ENCODE data around the gene ITGA2B. TPM values are rescaled to one million over a fixed set of nuclear protein-coding genes. Genes with fewer than 3 reads are reported as not detected.

The ITGA2B gene
- total RNA-seq, 6 donors from 2014 or later, result 3.0 to 18.1 (median 7.5) TPM

GRCh38 chr17:44356241-44356640, 33.2 kb downstream of the ITGA2B start:
- Histone ChIP-seq H3K4me3 (no peak overlapping the region), H3K4me1 (peaks cover 0 to 14% (median 0%) of the 10 kb centered on the region in 4 donors), H3K9me3 (no peaks in the 10 kb centered on the region), H3K27ac (no peak overlapping the region), H3K36me3 (peaks cover 9 to 24% (median 19%) of the 10 kb centered on the region in 4 donors), H3K27me3 (no peaks in the 10 kb centered on the region)
- no peak for ATAC-seq (ENCODE audit: low FRiP score in 2 of 2)
- DNase-seq, result peak in 1 of 2 donors; percentile 66
- WGBS, 2 donors, result 86 to 92% methylated on average over 9 to 11 of the region's 11 CpGs
- no peak for TF ChIP-seq POLR2A (IDR thresholded peaks at IDR 0.05)
- no peak for TF ChIP-seq EP300 (IDR thresholded peaks at IDR 0.05)
- no peak for TF ChIP-seq POLR2AphosphoS5 (IDR thresholded peaks at IDR 0.05)
- no peak for TF ChIP-seq CTCF (IDR thresholded peaks at IDR 0.05)

GRCh38 chr17:44355642-44356099, 33.8 kb downstream of the ITGA2B start:
- no peaks in the 10 kb centered on the region for H3K9me3 ChIP-seq
- no peak overlapping the region for H3K27ac ChIP-seq
- TF ChIP-seq EP300 (IDR thresholded peaks at IDR 0.05), result no peak
- no peak for TF ChIP-seq CTCF (IDR thresholded peaks at IDR 0.05)
- no peak for TF ChIP-seq POLR2A (IDR thresholded peaks at IDR 0.05)
- no peak for TF ChIP-seq POLR2AphosphoS5 (IDR thresholded peaks at IDR 0.05)
- H3K4me1 ChIP-seq, result peaks cover 0 to 14% (median 0%) of the 10 kb centered on the region in 4 donors
- DNase-seq, result peak in 1 of 2 donors; percentile 55
- peaks cover 14 to 30% (median 24%) of the 10 kb centered on the region in 4 donors for H3K36me3 ChIP-seq
- no peak overlapping the region for H3K4me3 ChIP-seq
- 74 to 84% methylated on average over 12 to 15 of the region's 17 CpGs for WGBS, 2 donors
- no peak for ATAC-seq (ENCODE audit: low FRiP score in 2 of 2)
- H3K27me3 ChIP-seq, result no peaks in the 10 kb centered on the region

DNA sequence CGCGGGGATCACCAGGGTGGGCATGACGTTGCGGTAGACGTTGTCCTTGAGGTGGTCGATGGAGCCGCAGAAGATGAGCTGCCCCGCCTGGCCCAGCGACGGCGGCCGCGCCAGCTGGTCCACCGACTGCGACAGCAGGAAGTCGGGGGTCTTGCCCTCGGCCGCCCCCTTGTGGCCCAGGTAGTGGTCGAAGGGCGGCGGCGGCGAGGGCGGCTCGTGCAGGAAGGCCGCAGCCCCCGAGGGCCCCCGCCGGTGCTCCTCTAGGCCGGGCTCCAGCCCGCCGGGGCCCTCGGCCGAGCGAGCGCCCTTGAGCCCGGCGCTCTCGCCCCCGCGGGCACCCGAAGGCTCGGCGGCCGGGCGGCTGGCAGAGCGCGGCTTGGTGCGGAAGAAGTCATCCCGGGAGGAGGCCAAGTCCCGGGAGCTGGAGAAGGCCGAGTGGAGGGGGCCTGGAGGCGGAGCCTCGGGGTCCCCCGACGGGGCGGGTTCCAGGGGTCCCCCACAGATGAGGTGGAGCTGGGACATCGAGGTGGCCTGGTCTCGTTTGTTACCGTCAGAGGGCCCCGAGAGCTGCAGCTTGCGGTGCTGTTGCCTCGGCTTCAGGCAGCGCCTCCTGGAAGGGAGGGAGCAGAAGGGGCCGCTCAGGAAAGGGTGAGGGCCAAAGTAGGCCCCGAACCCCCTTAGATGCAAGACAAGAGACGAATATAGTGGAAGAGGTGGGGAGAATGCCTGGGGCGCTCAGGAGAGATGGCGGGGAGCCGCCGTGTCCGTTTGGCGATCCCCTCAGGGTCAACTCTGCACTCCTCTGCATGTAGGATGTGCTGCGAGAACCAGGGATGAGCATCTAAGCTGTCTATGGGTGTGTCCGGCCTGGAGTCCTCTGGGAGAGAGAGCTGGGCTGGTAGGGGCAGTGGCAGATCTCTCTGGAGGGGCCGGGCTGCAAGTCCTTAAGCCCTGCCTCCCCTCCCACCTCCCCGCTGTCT, 34.6 kb downstream of the ITGA2B start:
- Histone ChIP-seq H3K27me3 (no peaks in the 10 kb centered on the region), H3K4me3 (peak overlapping the region in 2 of 4 donors; percentile 34 to 42), H3K36me3 (peaks cover 18 to 38% (median 32%) of the 10 kb centered on the region in 4 donors), H3K27ac (no peak overlapping the region), H3K4me1 (peaks cover 0 to 14% (median 0%) of the 10 kb centered on the region in 4 donors), H3K9me3 (no peaks in the 10 kb centered on the region)
- peak; percentile 39 to 90 for DNase-seq
- TF ChIP-seq CTCF (IDR thresholded peaks at IDR 0.05), result peak in 5 of 6 experiments; percentile 13 to 39 (median 19)
- TF ChIP-seq POLR2AphosphoS5 (IDR thresholded peaks at IDR 0.05), result no peak
- ATAC-seq (ENCODE audit: low FRiP score in 2 of 2), result peak in 1 of 2 donors; percentile 41
- WGBS, 2 donors, result 70 to 74% methylated on average over 27 to 61 of the region's 77 CpGs

DNA sequence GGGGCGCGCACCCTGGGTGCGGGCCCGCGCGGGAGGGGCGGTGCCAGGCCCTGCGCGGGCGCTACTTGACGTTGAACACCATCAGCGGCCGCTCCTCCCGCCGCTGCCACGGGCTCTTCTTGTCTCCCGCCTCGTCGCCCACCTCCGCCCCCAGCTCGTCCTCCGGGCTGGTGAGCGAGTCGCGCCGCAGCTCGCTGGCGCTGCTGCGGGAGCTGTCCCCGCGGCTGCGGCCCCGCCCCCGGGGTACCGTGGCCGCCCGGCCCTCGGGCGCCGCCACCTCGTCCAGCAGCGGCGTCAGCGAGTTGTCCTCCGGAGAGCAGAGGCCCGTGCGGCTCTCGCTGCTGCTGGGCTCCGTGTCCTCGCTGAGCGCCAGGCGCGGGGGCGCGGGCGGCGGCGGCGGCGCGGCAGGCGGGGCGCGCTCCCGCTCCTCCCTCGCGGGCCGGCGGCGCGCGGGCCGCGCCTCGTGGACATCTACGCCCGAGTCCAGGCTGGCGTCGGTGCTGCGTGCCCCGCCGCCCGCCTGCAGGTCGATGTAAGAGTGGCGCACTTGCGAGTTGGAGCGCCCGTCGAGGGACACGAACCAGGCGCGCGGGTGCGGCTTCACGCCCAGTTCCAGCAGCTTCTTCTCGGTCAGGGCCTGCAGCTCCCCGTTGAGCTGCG, 35.6 kb downstream of the ITGA2B start:
- WGBS, 2 donors, result 57% methylated on average over 98 of the region's 98 CpGs; no CpG with 5 or more reads in 1 of the 2 donors
- peak overlapping the region in 3 of 4 donors; percentile 34 to 42 (median 42) for H3K4me3 ChIP-seq
- peaks cover 18 to 49% (median 41%) of the 10 kb centered on the region in 4 donors for H3K36me3 ChIP-seq
- peaks cover 0 to 18% (median 2%) of the 10 kb centered on the region in 4 donors for H3K4me1 ChIP-seq
- peak in 1 of 2 donors; percentile 89 for DNase-seq
- TF ChIP-seq CTCF (IDR thresholded peaks at IDR 0.05) (no peak), POLR2A (IDR thresholded peaks at IDR 0.05) (no peak), POLR2AphosphoS5 (IDR thresholded peaks at IDR 0.05) (no peak), EP300 (IDR thresholded peaks at IDR 0.05) (no peak)
- no peak overlapping the region for H3K27ac ChIP-seq
- no peaks in the 10 kb centered on the region for H3K9me3 ChIP-seq
- peak in 1 of 2 donors; percentile 51 for ATAC-seq (ENCODE audit: low FRiP score in 2 of 2)
- no peaks in the 10 kb centered on the region for H3K27me3 ChIP-seq

All from upper lobe of left lung (tissue), 6 donors.